COR-L47 (cell line): ENCODE measurements around the gene RGS5.

Experiments used
- DNase-seq: peaks from one replicate; lab custom pipeline; 2025; lab: John Stamatoyannopoulos, UW

Gene RGS5

DNA sequence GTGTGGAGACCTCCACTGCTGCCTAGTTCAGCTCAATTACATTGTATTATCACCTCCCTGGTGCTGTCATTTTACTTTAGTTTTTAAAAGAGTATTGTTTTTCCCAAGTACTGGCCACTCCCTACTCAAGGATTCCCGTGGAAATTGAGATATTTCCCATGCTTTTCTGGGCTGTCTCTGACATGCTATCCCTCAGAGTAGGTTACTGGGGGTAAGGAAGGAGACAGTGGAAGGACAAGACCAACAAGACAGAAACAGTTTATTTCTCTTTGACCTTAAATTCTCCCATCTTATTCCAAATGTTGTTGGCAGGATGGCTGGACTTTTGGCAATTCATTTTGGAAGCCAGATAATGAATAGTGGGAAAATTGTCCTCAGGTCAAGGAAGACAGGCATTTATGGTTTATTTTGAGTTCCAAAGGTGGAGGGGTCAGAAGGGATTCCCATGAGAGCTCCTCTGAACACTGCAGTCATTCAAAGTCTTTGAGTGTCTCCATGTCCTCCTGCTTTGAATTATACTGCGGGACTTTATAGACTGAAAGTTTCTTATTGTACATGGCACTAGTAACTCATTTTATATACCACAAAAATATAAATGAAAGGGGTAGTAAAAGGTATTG lies 20.3 kb downstream of the RGS5 start:
- DNase-seq, result no peak

DNA sequence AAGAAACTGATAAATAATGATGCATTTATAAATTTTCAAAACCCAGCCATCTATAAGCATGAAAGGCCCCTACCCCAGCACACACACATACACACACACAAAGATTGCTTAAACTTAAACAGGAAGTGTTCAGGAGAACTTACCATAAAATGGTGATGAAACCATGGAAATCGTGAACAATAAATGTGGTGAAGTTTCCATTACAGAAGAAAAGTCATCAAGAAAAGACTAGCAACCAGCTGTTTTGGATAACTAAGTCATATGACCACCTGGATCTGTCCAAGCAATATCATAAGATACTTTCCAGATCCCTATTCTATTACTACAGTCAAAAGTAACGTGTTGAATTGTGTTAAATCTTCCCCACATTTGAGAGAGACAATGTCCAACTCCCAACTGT lies 24.1 kb downstream of the RGS5 start:
- DNase-seq, result no peak

DNA sequence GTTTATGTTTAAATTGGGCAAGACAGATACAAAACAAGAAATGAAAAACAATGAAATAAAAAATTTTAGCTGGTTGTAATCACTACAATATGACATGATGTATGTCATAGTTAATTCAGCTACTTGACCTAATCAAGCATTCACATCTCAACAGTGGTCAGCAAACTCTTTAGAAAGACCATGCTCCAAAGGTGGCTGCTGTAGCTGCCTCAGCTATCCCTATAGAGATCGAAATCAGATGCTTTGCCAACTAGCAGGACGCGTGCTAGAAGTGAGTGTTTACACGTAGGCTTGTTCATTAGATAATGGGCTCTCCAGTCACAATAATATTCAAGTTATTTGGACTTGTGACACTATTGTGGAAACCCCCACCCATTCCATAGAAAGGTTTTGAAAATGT lies 25.9 kb downstream of the RGS5 start:
- DNase-seq, result no peak

DNA sequence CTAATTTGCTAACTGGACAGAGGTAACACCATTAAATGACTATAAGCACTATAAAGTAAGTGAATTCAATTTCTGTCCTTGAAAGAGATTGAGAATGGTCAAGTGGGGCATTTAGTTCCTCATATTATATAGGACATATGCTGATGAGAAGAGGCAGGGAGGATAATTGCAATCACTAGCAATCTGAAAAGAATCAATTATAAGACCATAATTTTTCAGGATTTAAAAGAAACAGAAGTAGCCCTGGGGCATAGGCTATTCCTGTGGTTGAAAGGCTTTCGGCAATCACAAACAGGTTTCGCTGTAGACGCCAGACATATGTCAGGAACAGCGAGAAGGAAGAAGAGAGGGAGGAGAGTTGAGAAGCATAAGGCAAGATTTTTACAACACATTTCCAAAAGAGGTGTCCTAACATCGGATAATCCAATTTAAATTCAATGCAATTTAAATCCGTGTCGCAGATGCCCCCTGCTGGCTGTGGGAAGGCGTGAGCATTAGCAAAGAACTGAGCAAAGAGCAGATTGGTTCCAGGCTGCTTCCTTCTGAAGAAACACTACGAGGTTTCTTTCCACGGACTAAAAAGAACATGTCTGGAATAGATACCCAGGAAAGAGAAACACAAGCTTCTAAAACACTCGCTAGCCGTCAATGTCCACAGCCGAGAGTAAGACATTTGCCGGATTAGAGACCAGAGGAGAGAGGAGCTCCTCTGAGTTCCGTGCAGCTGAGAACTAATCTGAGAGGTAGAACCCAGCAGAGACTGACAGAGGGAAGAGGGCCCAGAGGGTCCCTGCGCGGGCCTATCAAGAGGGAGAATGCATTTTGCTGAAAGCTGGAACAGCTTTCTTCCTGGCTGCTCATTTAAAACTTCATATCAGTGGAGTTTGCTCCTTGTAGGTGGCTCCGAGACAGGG lies 27.9 kb downstream of the RGS5 start:
- peak; percentile 69 for DNase-seq

DNA sequence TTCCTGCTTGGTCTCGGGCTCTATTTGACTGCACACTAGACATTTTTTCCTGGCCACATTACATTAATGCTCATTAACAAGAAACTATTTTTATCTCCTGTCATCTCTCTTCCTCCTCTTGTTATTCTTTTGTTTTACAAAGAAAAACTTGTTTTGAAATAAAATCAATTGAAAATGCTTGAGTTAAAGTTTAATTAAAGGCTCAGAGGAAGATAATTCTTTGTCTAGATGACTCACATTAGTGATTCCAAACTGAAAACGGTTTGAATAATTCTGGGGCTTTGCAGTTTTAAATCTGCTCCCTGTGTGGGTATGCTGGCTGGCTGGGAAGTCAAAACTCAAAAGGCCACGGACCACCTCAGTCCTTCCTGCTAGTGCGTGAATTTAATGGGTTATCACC lies 29.6 kb downstream of the RGS5 start:
- DNase-seq, result no peak

DNA sequence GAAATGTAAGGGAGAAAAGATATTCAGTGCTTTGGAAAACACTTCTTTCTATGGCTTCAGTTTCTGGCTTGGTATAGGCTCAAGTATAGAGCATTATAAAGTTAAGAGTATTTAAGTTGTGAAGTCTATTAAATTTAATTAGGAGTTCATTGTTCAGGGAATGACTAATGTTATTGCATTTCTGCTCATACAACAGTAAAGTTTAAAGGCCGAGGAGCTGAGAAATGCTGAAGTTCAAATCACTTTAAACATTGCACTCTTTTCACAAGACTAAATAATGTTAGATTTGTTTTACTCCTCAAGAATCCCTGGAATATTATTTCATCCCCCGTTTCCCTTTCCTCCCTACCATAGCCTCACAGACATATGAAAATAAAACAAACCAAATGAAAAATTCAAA lies 30.1 kb downstream of the RGS5 start:
- DNase-seq, result no peak

DNA sequence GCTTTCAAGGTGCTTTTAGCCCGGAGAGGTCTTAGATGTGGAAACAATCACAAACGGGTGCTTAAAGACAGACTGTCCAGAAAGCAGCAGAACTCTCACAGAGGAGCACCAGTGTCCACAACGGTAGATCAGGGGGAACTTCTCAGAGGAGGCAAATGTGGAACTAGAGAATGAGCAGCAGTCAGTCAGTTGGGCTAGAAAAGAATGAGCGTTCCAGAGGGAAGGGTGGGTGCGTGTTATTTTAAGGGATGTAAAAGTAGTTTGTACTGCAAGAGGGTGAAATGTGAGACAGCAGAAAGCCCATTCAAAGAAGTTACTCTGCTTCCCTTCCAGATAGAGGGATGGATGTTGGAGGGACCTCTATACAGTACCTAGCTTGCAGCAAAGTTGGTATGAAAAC lies 30.9 kb downstream of the RGS5 start:
- DNase-seq, result no peak

DNA sequence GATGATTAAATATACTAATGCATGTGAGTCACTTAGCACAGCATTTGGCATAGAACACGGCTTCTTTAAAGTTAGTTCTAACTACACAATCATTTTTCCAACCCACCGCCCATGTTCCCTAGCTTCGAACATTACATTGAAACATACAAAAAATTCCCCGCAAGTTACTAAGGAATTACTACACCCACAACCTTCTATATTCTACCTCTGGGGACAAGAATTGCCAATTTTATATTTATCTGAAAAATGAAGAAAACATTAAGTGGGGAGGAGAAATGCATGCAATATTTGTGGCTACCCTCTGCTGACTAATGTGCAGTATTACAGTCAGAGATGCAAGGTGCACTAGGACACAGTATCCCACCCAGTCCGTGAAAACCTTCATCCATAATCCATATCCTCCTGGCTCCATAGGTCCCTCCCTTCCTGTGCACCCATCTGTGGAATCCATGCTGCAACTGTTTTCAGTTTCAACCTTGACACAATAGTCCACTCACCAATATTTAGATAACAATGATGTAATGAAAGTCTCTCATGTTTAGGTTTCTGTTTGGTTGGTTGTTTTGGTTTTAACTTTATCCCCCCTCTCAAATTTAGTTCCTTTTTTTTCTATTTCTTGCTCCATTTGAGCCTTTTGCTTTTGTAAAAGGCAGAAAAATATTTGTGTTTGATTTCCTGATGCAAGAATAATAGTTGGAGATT lies 31.6 kb downstream of the RGS5 start:
- DNase-seq, result peak; percentile 17

DNA sequence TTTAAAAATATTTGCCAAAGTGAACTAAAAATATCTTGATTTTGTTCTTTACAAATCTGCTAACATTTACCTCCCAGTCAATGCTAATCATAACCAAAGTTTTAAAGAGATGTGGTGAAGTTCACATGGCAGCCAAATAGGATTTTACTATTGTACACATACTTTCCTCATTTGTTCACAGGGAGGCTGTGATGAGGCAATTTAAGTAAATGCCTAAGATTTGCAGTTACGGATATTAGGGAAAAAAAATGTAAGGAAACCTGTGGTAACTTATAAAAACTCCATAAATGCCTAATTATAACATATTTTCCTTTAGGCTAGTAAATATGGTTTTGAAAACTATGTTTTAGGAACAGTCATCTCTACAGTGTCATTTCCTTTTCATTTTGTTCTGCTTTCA lies 32.4 kb downstream of the RGS5 start:
- no peak for DNase-seq

DNA sequence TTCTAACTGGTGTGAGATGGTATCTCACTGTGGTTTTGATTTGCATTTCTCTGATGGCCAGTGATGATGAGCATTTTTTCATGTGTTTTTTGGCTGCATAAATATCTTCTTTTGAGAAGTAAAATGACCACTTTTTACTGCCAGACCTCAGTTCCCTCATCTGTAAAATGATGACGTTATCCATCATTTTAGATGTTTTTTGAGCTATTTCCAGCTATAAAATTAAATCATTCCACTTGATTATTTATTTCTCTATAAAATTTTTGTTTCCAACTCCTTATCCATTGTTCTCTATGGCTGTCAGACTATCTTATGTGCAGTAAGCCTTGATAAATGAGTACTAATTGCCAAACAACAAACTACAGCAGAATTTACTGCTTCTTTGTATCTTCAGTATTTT lies 33.2 kb downstream of the RGS5 start:
- DNase-seq, result no peak

DNA sequence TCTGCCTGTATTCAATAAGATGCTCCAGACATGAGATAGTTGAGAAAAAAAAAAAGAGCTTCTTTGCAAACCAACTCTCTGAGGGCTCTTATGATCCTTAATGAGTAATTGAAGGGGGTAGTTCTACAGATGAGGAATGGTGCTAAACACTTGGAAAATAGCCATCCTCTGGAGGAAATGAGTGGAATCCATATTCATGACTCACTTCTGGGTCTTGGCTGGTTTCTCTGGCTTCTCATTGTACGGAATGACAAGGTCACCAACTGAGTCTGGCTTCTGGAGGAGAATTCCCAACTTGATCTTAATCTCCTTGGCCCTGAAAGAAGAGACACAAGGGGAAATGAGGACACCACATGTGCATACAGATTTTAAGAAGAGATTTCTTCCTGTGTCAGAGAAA lies 34.7 kb downstream of the RGS5 start:
- DNase-seq, result no peak

DNA sequence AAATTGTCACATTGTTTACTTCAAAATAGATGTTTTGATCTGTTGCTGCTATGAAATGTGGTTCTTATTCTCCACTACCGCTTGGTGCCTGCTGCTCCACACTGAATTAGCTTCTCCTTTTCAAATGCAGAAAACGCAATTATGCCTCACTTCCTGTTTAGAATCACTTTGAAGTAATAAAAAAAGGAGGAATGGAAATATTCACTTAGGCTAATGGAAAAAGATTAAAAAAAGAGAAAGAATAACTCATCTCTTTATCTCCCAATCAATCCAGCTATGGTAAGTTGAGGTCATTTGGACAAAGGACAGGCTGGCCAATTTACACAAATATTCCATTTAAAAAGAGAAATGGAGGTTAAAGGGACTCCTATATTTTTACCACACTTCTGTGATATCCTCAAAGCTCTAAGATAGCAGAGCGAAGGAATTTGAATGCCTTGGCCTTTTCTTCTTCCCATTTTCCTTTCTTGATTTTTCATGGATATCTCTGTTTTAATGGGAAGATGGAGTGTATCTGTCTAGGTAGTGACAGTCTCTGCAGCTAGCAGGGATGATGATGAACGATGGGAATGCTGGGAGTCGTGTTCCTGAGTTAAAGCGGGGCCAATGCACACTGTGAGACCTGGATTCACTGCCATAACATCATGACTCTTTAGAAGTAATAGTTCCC lies 35.7 kb downstream of the RGS5 start:
- no peak for DNase-seq

DNA sequence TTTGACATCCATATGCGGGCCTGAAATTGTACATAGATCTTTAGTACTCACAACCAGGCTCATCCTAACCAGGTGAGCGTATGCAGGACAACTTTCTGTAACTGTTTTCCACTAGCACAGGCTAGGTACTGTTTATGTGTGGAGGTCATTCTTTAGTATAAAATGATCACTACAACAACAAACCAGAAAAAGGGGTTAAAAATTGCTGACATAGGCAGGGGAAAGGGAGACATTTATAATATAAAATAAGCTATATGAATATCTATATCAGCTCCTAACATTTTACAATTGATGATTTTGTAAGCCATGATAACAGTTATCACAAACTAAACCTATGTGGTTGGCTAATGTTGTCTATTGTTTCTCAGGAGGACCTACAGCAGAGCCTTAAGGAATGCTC lies 37.6 kb downstream of the RGS5 start:
- no peak for DNase-seq

DNA sequence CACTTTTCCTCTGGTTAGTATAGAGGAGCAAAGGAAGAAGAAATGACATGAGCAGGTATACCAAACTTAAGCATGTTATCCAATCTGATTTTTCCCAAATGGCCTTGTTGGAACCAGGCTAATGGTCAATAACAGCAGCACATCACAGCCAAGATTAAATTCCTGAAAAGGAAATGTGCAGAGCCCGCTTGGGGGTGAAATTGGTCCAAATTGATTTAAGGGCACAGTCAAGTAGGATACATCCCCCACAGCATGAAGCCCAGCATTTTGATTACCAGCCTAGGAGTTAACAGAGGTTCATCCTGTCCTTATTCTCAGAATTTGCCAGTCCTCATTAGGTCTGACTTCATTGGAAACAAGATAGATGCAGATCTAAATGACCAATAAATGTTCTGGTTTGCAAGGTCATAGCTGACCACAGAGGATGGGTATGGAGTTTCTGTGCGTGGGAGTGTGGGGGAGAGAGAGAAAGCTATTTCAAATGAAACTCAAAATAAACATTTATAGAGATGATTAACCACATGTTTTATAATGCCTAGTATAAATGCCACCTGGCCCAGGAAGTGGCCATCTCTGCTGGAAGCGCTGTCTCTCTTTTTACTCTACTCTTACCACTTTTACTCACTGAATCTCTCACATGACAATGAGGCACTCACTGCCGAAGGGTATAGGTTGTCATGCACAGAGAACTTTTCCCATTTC lies 38.7 kb downstream of the RGS5 start:
- DNase-seq, result peak; percentile 53

DNA sequence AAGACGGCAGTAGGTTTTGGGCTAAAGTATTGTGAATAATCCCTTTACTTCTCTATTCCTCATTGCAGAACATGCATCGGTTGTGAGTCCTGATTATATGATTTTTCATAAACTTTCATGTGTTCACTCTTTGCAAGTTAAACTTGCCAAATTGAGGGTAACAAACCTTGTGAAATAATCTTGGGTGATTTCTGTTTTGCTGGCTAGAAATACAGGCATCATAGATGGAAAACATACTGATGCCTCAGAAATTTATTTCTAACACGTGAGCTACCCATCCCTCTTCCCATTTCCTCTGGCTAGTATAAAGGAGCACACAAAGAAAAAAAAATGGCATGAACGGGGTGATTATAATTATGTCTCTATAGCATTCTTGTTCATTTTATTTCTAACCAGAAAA lies 39.6 kb downstream of the RGS5 start:
- DNase-seq, result peak; percentile 33

DNA sequence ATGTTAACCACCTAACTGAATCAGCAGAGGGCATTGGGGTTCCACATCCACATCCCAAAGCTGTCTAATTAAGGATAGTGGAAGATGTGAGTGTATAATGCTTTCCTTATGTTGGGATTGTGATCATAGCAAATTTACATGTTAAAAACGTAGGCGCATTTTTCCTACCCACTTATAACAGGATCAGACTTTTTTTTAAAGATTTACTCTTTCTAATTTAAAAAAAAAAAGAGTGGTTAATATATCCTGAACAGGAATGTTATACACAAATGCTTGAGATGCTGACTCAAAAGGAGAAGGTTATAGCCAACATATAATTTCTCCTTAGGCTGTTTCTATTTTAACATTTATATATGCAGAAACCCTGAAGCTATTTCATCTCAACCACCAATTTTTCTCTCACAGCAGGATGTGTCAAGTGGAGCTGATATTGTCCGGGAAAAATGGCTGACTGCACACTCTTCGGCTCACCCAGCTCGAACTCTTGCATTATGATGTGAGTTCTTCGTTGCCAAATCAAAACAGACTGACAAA lies 40.3 kb downstream of the RGS5 start:
- no peak for DNase-seq

DNA sequence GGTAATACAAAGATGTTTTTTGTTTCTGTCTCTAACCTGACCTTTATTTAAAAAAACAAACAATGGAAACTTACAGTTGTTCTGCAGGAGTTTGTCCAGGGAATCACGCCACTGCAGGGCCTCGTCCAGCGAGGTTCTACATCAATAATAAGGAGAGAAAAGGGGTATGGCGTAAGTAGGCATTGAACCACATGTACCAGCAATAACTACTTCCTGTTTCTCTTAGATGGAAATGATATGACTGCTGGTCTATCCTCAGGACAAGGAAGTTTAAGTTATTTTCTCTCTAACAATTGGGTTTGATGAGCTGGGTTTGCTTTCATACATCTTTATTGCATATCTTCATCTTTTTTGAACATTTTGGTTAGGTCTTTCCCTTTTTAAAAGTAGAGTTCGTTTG lies 40.9 kb downstream of the RGS5 start:
- no peak for DNase-seq

DNA sequence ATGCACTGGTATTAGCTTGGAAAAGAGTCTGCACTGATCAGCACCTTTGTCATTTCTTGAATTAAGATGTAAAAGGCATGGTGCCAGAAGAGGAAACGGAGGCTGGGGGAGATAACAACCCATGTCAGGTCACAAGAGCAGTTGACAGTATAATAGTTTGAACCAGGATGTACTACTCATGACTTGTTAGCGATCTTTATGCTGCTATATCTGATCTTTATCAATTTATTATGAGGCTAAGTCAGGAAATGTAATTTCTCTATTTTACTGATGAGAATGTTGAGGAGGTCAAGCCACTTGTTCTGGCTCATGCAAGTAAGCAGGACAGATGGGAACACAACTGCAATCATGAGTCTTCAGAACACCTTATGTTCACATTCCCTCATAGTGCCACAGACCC lies 41.4 kb downstream of the RGS5 start:
- DNase-seq, result no peak

DNA sequence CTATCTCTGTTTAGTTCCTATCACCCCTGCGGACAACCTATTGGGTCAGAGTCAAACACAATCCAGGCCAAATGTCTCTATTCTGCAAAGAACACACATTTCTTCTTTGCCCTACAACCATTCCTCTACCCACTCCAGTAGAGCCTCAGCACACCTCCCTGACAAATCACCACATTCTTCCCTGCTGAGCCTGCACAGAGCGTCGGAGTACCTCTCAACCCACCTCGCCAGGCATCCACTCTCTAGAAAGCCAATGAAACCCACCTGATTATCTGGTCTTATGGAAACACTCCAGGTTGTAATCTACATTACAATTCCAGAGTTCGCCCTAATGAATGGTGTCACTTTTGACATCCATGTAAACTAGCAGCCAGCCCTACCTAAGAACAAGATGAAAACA lies 47.1 kb downstream of the RGS5 start:
- no peak for DNase-seq

DNA sequence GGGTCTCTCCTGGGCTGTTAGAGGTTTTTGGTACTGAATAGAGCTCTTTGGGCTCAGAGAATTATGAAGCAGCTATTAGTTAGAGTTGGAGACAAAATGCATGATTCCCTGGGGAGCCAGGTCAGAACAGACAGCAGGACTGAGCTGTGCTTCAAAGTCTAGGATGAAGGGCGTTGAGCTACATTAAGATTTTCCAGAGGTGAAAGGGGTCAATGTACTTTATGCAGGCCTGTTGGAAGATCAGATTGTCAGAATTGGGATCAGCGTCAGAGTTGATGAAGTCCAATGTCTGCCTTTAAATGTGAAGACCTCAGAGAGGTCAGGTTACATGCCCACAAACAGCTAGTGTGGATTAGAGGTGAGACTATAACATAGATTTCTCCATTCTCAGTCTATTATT lies 53.8 kb downstream of the RGS5 start:
- no peak for DNase-seq

DNA sequence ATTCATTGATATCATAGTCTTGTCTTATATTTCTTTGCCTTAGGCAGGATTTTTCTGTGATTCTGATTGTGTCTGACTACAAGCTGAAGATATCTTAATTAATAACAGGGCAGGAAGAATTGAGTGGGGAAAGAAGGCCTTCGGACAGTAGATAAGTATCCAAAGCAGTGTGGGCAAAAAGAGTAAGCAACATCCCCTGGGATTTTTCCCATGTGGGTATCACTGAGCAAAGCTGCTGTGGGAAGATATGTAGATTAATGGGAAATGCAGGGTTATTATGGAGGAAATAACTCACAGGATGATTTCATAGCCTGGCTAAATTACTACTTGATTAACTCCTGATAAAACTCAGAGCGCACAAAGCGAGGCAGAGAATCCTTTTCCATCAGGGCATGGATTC lies 55.7 kb downstream of the RGS5 start:
- no peak for DNase-seq

DNA sequence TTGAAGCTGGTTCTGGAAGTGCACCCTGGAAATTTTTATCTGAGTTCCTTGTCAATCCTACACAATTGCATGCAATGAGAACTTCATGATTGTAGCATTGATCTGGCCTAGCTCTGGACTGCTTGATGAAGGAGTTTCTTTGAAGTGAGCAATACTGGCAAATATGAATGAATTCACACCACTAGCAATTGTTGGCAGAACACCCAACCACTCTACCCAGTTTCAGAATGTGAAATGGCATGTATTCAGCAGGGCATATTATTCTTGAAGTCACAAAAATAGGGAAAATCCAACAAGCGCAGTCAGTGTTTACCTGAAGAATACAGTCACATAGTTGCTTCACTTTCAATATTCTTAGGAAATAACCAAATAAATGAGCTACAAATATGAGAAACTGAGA lies 57.3 kb downstream of the RGS5 start:
- no peak for DNase-seq
